HepG2 (cell line): Measurements from ENCODE around the gene MYCBPAP.

Experiments
- EP300 ChIP-seq, 3 experiments: sonication (generic) in 1 of 3; formaldehyde crosslinking in 1 of 3; IDR thresholded peaks; 2 replicates each; pipeline versions ENCODE4 v1.5.1 to v1.6.1; 2011 to 2020; ENCODE audit warnings: low read depth in 2 of 3, low read length in 2 of 3, borderline replicate concordance in 1 of 3, improper control_type of control experiment in 1 of 3, mild to moderate bottlenecking in 1 of 3, missing genetic modification reagents in 1 of 3, moderate library complexity in 1 of 3
- REST ChIP-seq, 2 experiments: IDR thresholded peaks; 2 replicates each; pipeline ENCODE4 v1.6.1; 2011 to 2012; ENCODE audit warnings: low read length in 2 of 2, borderline replicate concordance in 1 of 2, low read depth in 1 of 2, mild to moderate bottlenecking in 1 of 2, moderate library complexity in 1 of 2
- ZNF207 ChIP-seq: fragments of 450-650 bp; IDR thresholded peaks from 2 replicates; pipeline ENCODE4 v1.6.1; 2016; ENCODE audit warnings: antibody characterized with exemption, borderline replicate concordance

- TF ChIP-seq ZNF207 (no peak), EP300 (IDR thresholded peaks at IDR 0.05; ENCODE audit: low read depth in 2 of 2, low read length in 2 of 2) (no peak), EP300 (CRISPR knock-in tag; IDR thresholded peaks at IDR 0.05; ENCODE audit: borderline replicate concordance) (no peak), REST (IDR thresholded peaks at IDR 0.05; ENCODE audit: borderline replicate concordance in 1 of 2, low read depth in 1 of 2, low read length in 2 of 2) (no peak)
Measured at GRCh38 chr17:50499270-50499669, 9.0 kb upstream of the MYCBPAP start.
